GM18526 (cell line): ENCODE results near the gene ZNF383.
A peak's percentile ranks its signal among the peaks of the same experiment; 100 is the strongest.

ENCODE experiments used
- POLR2A ChIP-seq: IDR thresholded peaks from 3 replicates; pipeline ENCODE4 v1.6.1; 2011; ENCODE audit not compliant: insufficient read length; ENCODE audit errors: extremely low read depth

ZNF383 gene

DNA sequence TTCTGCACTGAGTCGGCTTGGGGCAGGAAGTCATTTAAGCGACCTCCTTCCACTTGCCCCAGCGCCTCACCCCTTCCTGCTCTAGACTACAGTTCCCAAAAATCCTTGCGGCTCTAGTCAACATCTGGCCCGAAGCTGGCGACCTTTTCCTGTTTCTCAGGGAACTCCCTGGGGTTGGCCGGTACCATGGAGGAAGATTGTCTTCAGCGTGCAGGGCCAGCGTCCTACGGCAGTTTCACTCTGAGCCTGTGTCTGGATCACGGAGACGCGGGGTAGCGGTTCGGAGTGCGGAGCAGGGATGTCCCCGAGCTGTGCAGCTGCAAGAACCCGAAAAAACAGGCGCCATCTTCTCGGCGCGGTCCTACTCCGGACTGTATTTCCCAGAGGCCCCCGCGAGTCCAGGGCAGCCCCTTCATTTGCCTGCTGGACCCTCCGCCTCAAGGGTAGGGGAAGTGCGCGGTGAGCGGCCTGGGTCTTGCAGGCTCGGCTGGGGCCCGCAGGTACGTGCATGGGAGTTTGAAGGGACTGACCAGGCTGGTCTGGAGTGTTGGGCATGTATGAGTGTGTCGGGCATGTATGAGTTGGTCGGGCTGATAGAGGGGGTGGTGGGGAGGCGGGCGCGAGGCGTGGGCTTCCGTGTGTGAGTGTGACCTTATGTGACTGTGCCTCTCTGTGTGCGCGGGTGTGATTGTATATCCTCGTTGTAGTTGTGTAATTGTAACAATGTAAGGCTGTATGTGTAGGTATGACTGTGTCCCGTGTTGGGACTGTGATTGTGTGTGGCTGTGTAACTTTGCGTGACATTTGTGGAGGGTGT is at the start of gene ZNF383:
TSS of gene ZNF383 (plus strand) at position 440 of the 817 bp plus-strand sequence. CDS start 12,240 bp downstream, outside the sequence.
- peak; percentile 79 for TF ChIP-seq POLR2A

DNA sequence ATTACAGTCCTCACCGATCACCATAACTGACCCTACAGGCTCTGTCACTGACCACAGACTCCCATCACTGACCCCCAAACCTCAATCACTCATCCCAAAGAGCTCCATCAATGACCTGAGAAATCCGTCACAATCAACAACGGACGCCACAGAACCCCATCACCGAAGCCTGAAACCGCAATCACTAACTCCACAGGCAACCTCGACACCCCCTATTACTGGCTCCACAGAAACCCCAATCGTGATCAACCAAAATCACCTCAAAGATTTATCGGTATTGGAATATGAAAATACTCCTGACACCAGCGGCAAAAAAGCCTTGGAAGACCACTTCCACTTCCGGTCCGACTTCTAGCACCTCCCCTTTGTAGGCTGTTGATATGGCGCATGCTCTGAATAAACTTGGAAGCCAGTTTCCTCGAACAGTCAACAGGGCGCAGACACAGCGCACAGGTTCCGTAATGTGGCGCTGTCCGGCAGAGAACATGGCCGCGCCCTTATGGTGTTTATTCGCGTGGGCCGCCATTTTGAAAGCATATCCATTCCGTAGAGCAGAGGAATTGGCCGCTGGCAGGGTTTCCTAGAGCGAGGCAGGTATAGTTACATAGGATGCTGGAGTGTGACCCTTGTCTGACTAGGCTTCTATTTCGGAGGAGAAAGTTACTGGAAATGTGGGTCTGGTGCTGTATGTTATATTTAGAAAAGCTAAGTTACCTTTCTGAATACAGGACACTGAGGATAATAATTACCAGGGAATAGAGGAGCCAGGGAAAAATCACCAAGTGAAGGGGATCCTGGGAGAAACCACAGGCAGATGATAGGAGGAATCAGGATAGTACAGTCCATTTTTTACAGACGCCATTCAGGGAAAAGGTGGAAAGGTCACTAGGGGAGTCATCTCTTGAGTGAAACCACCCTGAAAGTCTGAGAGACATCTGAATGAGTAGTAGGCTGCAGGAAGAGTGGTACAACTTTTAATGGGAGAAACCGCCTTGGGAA is 45.3 kb upstream of the ZNF383 start, which contains the start of gene ZNF585A:
TSS of gene ZNF585A (minus strand) at position 328 of the 999 bp plus-strand sequence. CDS start 2,785 bp downstream, outside the sequence.
- TF ChIP-seq POLR2A, result peak; percentile 50

DNA sequence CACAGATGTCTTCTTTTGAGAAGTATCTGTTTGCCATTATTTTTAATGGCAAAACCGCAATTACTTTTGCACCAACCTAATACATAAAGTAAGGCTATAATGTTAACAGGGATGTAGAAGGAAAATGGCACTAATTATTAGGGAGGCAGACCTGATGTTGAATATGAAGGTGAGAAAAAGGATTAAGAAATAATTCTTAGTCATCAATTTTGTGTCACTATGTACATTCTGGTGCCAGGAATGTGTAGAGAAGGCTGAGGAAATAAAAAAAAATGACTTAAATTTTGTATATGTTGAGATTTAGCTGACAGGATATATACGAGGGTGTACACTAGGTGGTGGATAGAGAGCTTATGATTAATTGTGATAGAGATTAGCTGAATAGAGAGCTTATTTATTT is 20.2 kb upstream of the ZNF383 start:
- no peak for TF ChIP-seq POLR2A

DNA sequence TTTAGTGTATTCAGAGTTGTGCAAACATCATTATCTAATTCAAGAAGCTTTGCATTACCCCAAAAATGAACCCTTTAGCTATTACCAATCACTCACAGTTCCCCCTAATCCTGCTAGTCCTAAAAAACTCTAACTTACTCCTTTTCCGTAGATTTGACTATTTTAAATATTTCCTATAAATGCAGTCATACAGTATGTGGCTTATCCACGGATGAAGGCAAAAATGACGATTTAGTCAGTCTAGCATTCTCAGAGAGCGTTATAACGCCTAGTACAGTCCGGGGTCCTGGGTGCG is 587 bp upstream of the ZNF383 start:
- peak; percentile 77 for TF ChIP-seq POLR2A

DNA sequence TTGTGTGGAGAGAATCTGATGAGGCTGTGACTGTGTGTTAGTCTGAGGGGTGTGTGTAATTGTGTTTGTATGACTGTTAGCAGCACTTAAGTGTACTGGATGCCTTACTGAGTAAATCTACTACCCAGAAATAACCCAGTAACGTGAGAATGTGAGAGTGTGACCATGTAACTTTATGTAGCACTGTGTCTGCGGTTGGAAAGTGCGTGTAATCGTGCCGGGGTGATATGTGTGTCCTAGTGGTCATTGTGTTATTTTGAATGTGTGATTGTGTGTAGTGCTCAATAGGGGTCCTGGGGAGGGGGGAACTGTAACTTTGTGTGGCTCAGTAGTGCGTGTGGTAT is 550 bp downstream of the ZNF383 start:
- TF ChIP-seq POLR2A, result no peak

DNA sequence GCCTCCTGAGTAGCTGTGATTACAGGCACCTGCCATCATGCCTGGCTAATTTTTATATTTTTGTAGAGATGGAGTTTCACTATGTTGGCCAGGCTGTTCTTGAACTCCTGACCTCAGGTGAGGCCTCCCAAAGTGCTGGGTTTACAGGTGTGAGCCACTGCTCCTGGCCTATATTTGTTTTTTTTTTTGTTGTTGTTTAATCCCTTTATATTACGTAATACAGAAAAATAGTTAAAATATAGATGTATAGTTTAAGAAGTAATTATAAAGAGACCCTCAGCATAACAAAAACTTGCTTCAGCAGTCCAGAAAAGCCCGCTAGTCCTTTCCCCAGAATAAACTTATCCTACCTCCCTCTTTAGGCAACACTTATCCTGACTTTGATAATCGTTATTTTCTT is 2.4 kb downstream of the ZNF383 start:
- no peak for TF ChIP-seq POLR2A

DNA sequence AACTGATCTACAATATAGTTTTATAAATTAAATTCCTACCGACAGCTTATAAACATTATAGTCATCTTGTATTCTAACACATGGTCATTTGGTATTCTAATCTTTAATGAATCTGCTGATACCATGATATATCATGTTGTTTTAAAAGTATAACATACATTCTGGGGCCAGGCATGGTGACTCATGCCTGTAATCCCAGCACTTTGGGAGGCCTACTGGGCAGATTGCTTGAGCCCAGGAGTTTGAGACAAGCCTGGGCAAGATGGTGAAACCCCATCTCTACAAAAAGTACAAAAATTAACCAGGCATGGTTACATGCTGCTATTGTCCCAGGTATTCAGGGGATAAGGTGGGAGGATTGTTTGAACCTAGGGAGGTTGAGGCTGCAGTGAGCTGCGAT is 3.1 kb downstream of the ZNF383 start:
- TF ChIP-seq POLR2A, result no peak

DNA sequence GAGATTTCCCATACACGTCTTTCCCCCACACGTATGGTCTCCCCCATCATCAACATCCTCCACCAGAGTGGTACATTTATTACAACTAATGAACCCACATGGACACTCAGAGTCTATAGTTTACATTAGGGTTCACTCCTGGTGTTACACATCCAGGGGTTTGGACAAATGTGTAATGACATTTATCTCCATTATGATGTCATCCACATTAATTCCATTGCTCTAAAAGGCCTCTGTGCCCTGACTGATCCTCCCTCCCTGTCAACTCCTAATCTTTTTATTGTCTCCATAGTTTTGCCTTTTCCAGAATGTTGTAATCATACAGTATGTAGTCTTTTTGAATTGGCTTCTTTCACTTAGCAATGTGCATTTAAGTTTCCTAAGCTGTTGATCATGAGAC is 8.2 kb downstream of the ZNF383 start:
- no peak for TF ChIP-seq POLR2A

DNA sequence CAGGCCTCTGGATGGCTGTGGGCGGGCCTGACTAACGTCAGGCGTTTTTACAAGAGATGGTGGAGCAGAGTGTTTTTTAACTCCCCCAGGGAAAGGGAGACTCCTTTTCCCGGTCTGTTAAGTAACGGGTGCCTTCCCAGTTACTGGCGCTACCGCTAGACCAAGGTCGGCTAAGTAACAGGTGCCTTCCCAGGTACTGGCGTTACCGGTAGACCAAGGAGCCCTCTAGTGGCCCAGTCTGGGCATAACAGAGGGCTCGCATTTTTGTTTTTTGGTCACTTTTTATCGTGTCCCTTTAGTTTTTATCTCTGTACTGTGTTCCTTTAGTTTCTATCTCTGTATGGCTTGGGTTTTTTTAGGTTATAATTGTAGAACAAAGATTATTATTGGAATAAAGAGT is 10.0 kb downstream of the ZNF383 start:
- TF ChIP-seq POLR2A, result no peak

DNA sequence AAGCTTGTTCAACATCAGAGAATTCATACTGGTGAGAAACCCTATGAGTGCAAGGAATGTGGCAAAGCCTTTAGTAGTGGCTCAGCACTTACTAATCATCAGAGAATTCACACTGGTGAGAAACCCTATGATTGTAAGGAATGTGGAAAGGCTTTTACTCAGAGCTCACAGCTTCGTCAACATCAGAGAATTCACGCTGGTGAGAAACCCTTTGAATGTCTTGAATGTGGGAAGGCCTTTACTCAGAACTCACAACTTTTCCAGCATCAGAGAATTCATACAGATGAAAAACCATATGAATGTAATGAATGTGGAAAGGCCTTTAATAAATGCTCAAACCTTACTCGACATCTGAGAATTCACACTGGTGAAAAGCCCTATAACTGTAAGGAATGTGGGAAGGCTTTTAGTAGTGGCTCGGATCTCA is 25.2 kb downstream of the ZNF383 start:
- no peak for TF ChIP-seq POLR2A

DNA sequence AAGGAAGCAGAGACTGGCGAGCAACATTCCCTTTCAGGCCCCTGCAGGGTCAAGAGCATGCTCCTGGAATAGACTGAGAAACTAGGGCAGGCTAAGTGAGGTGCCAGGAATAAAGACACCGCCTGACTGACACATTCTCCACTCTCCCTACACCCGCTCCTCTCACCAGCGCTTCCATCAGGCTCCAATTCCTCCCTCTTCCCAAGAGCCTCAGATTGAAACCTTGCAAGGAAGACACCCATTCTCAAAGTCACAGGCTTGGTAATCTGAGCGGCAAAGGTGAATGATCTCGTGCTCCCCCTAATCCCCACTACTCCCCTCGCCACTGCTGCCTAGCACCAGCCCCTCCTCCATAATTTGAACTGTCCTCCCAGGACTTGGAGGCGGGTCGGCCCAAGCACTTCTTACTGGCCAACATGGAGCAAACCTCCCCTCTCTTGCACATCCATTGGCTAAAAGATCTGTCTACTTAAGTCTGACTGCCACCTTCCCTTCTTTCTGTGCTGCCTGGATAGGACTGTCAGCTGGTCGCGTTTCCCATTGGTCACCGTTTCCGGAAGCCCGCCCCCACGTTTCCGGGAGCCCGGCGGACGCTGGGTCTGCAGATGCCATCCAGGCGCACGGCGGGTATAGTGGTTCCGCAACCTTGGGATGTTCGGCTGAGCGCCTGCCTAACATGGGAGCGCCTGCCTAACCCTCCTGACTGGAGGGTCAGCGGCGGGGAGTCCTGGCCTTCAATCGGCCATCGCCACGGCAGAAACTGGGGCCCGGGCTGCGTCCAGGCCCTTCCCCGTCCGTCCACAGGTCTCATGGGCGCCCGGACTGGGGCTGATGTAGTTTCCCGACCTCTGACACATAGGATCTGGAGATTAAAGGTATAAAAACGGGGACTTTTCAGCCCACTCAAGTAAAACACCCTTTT is 33.6 kb downstream of the ZNF383 start:
- peak; percentile 49 for TF ChIP-seq POLR2A
